K562 (cell line): ENCODE data around the gene NTN3. TPM values are rescaled to one million over a fixed set of nuclear protein-coding genes. Genes with fewer than 3 reads are reported as not detected.

ENCODE experiments used
- CC2D1A ChIP-seq: fragments of 450-650 bp; IDR thresholded peaks from 2 replicates; pipeline ENCODE4 v1.6.1; 2017; ENCODE audit warnings: mild to moderate bottlenecking
- EP400 ChIP-seq: fragments of 450-650 bp; IDR thresholded peaks from 2 replicates; pipeline ENCODE4 v1.6.1; 2017; ENCODE audit warnings: antibody characterized with exemption, mild to moderate bottlenecking, moderate library complexity
- FOXK1 ChIP-seq: sonication (generic); formaldehyde crosslinking; IDR thresholded peaks from 2 replicates; pipeline ENCODE4 v1.8.0; 2022; ENCODE audit warnings: missing genetic modification reagents, mild to moderate bottlenecking, borderline replicate concordance
- HMGN3 ChIP-seq: IDR thresholded peaks from 2 replicates; pipeline ENCODE4 v1.6.1; 2011; ENCODE audit warnings: borderline replicate concordance, low read depth, mild to moderate bottlenecking, mixed read lengths, low read length; ENCODE audit not compliant: insufficient read length; ENCODE audit errors: extremely low read depth
- MAFF ChIP-seq: IDR thresholded peaks from 2 replicates; pipeline ENCODE4 v1.6.1; 2012; ENCODE audit warnings: low read length, improper control_type of control experiment
- MYC ChIP-seq, 2 experiments: fragments of 250-450 bp in 1 of 2; sonication (Bioruptor Pico) in 1 of 2; IDR thresholded peaks; 2 replicates each; pipeline versions ENCODE4 v1.5.1 to v1.6.1; 2012 to 2021; ENCODE audit warnings: low read depth in 2 of 2, borderline replicate concordance in 1 of 2, improper control_type of control experiment in 1 of 2, low read length in 1 of 2, mild to moderate bottlenecking in 1 of 2, moderate library complexity in 1 of 2
- PURB ChIP-seq: sonication (generic); formaldehyde crosslinking; IDR thresholded peaks from 2 replicates; pipeline ENCODE4 v1.9.0; 2021; ENCODE audit warnings: low read depth, mild to moderate bottlenecking, missing genetic modification reagents
- RBFOX2 ChIP-seq: fragments of 200-400 bp; formaldehyde crosslinking; IDR thresholded peaks from 2 replicates; pipeline ENCODE4 v1.6.1; 2017; ENCODE audit warnings: low read depth, mild to moderate bottlenecking, low read length, moderate library complexity
- ZNF764 ChIP-seq: fragments of 250-450 bp; sonication (Bioruptor Pico); IDR thresholded peaks from 2 replicates; pipeline ENCODE4 v1.4.0; 2020; ENCODE audit warnings: low read depth, mild to moderate bottlenecking, moderate library complexity
- polyA plus RNA-seq, 8 experiments: library from polyadenylated mRNA; depleted of rRNA in 4 of 8; stranded (reverse) in 5 of 8; unstranded in 3 of 8; fragments of >200 nt; fragmentation: Nextera tagmentation in 2 of 8; fragmentation: Illumina TruSeq in 1 of 8; extraction: Ambion mirVana in 2 of 8; extraction: Trizol in 1 of 8; gene quantifications; 2 replicates each; pipeline versions ENCODE4 v1.2.1 to v1.2.3, GENCODE V29; 2011 to 2014; ENCODE audit warnings: inconsistent platforms in 1 of 8, missing spikeins in 1 of 8
- total RNA-seq, 7 experiments: library from RNA; depleted of rRNA in 6 of 7; stranded (reverse); fragments of >200 nt in 6 of 7; fragmentation: Illumina TruSeq in 2 of 7; extraction: Trizol in 2 of 7; gene quantifications; 2 replicates each; pipeline versions ENCODE4 v1.2.1 to v1.2.3, GENCODE V29; 2011 to 2021; ENCODE audit warnings: low replicate concordance in 1 of 7
- TF ChIP-seq, protein P1 (sequence below): sonication (generic); formaldehyde crosslinking; IDR thresholded peaks from 2 replicates; pipeline ENCODE4 v1.8.0; 2023; ENCODE audit warnings: mild to moderate bottlenecking, missing genetic modification reagents

NTN3 gene
- total and polyA plus RNA-seq, 9 of the 15 experiments (the other 6 are each of a cell fraction or from before 2014, with no cell fraction given), result not detected

- TF ChIP-seq HMGN3 (peak; percentile 34), EP400 (peak; percentile 54; the same call in 1 of the 2 replicates), PURB (CRISPR knock-in tag) (no peak), FOXK1 (CRISPR knock-in tag) (no peak), RBFOX2 (peak; percentile 76), MYC (IDR thresholded peaks at IDR 0.05; ENCODE audit: low read depth, low read length) (peak; percentile 96), MYC (CRISPR knock-in tag; IDR thresholded peaks at IDR 0.05; ENCODE audit: borderline replicate concordance, low read depth) (no peak), MAFF (no peak), ZNF764 (CRISPR knock-in tag) (0 out of 2 replicates have a peak, but pooled peaks have one; percentile 66), CC2D1A (no peak)
- TF ChIP-seq, protein P1, sequence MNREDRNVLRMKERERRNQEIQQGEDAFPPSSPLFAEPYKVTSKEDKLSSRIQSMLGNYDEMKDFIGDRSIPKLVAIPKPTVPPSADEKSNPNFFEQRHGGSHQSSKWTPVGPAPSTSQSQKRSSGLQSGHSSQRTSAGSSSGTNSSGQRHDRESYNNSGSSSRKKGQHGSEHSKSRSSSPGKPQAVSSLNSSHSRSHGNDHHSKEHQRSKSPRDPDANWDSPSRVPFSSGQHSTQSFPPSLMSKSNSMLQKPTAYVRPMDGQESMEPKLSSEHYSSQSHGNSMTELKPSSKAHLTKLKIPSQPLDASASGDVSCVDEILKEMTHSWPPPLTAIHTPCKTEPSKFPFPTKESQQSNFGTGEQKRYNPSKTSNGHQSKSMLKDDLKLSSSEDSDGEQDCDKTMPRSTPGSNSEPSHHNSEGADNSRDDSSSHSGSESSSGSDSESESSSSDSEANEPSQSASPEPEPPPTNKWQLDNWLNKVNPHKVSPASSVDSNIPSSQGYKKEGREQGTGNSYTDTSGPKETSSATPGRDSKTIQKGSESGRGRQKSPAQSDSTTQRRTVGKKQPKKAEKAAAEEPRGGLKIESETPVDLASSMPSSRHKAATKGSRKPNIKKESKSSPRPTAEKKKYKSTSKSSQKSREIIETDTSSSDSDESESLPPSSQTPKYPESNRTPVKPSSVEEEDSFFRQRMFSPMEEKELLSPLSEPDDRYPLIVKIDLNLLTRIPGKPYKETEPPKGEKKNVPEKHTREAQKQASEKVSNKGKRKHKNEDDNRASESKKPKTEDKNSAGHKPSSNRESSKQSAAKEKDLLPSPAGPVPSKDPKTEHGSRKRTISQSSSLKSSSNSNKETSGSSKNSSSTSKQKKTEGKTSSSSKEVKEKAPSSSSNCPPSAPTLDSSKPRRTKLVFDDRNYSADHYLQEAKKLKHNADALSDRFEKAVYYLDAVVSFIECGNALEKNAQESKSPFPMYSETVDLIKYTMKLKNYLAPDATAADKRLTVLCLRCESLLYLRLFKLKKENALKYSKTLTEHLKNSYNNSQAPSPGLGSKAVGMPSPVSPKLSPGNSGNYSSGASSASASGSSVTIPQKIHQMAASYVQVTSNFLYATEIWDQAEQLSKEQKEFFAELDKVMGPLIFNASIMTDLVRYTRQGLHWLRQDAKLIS (CRISPR knock-in tag), result 0 out of 2 replicates have a peak, but pooled peaks have one; percentile 44
- TF ChIP-seq, all 486 proteins: peak for 81
Measured at GRCh38 chr16:2473999-2474876, 3.1 kb downstream of the NTN3 start (continued).
